Activated T-cell treated with anti-CD3 and anti-CD28 coated beads for 48 hours (primary cell): ENCODE measurements around the gene C14orf119.

Experiments used
- DNase-seq: peaks from one replicate; pipeline ENCODE4 v3.0.0-alpha.2; 2020; ENCODE audit warnings: low read depth

Gene C14orf119, protein sequence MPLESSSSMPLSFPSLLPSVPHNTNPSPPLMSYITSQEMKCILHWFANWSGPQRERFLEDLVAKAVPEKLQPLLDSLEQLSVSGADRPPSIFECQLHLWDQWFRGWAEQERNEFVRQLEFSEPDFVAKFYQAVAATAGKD

DNA sequence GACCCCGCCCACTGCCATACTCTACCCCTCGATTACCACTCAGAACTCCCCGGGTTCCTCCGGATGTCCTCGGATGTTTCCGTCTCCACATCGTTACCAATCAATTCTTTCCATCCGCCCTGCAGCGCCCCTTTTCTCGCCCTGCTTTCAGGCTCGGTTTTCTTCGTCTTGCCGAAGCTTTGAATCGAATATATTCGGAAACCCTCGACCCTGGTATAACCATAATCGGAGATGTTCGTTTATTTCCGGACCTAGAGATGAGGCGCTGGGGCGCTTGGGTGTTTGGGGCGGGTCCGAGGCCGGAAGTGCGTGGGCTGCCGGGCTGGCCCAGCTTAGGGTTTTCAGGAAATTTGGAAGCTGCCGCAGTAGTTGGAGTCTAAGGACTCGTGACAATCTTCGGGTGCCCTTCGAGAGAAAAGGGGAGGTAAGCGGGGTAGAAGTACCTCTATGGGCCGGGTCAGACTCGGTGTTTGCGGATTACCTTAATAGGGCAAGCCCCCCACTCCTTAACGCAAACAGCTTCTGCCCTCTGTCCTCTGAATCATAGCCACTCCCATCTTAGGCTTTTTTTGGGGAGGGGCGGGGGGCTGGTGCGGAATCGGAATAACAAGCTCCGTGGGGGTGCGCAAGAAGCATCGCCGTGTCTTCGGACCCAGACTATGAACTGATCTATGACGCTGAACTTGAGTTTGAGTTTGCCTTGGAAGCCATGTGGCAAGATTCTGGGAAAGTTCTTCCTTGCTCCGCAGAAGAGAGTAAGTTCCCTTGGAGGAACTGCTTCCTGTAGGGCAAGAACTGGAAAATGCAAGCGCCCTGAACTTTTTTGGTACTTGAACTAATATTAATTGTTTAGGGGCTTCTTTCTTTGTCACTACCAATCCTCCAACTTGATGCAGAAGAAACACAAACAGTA is at the start of gene C14orf119:
C14orf119 (plus strand) TSS at position 310 of the 913 bp plus-strand sequence. CDS start 2,154 bp downstream, outside the sequence.
- DNase-seq: peak; percentile 97

DNA sequence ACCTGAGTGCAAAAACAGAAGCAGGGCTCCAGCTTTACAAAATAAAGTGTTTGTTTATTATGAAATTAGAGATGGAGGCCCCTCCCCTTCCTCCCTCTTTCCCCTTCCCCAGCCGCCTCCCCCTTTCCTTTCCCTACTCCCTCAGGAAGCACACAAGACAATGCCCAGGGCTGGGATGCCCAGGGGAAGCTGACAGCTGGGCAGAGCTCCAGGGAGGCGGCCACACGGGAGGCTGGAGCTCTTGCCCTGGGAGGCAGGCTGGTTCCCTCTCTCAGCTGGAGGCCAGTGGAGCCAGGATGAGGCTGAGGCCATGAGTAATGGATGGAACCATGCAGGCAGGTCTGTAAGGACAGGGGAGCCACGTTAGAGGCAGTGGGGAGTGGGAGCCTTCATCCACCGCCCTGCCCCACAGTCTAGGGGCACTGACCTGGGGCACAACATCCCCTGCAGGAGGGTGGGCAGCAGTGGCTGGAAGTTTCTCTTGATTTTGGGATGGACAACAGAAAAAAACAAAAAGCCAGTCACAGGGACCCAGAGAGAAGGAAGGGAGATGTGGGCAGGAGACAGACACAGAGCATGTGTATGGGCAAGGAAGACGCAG is 48.2 kb upstream of the C14orf119 start:
- DNase-seq: no peak

DNA sequence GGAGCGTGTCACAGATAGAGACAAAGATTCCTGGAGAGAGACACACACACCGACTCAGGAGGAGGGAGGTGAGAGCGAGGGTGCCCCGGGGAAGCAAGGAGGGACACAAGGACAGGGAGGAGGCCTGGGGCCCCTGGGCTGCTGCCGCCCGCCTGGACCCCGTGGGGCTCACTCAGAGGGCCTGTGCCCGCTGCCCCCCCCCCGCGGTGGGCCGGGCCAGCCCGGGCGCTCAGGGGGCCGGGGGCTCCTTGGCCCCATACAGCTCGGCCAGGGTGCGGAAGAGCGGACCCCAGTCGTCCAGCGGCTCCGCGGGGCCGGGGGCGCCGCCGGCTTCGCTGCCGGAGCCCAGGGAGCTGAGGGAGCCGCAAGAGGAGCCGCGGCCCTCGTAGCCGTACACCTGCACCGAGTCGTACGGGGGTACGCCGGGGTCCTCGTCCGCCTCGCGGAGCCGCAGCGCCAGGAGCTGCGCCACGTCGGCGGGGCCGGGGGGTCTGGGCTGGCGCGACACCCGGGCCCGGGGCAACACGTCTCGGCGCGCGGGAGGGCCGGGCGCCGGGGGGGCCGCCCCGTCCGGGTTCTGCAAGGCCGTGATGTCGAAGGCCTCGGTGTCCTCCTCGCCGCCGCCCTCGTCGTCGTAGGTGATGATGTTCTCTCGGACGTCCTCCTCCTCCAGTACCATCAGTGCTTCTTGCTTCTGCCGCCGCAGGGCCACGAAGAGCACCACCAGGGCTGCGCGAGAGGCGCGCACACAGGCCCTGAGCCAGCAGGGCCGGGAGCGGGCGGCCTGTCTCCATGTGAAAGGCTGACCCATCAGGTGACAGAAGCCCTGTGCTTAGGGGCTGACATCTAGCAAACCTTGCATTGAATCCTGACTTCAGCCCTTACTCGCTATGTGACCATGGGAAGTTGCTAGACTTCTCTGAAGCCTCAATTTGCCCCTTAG is 47.3 kb upstream of the C14orf119 start:
- no peak for DNase-seq

DNA sequence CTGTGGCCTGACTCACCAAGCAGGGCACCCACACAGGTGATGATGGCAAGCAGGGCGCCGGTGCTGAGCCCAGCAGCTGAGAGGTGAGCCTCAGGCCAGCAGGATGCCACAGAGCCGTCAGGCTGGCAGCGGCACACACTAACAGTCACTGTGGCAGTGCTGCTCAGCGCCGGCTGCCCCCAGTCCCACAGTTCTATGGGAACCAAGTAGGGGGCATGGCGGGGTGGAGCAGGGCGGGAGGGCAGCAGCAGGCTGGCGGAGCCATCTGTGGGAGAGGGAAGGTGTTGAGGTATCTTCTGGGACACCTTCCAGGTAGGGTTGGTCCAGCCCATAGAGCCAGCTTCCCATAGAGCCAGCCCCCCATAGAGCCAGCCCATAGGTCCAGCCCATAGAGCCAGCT is 46.3 kb upstream of the C14orf119 start:
- no peak for DNase-seq

DNA sequence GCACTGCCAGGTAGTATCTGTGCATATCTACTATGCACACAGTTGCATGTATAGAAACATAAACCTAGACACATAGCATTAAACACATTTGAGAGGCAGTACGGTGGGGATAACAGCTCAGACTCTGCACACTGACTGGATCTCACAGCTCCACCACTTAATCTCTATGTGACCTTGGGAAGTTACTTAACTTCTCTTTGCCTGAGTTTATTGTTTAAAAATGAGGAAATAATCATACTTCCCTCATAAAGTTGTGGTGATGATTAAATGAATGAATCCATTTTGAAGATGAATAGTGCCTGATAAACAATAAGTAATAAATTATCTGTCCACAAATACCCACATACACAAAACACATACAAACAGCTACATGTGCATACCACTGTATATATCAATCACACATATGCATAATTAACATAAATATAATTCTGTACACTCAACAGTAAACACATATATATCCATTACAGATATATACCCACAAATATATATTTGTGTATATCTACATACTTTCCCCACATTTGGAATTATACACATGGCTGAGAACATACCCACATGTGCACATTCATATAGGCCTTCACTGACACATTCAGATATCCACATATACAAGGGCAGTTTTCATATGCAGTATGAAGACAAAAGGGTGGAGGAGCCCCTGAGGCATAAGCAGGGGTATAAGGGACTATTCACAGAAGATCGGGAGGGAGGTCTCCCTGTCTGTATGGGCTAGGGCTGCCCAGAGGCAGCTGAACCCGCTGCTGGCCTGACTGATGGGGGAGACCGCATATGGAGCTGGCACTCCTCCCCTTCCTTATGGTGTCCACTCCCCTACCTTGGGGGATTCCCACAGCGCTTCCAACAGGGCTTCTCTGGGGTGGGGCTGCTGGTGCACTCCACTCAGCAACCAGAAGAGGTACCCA is 43.9 kb upstream of the C14orf119 start:
- no peak for DNase-seq

DNA sequence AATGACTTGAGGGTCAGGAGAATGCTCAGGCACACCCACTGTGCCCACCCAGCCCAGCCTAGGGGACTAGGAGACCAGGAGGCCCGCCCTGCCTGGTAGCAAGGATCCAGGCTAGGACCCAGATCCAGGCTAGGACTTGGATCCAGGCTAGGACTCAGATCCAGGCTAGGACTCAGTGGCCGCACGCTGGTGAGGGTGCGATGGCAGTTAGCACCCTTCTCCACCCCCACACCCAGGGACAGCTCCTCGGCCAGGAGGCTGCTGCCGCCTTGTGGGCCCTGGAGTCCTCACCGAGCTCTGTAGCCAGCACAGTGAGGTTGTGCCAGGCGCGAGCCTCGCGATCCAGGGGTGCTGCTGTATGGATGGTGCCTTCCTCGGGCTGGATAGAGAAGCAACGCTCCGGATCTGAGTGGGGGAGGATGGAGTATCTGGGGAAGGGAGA is 43.1 kb upstream of the C14orf119 start:
- no peak for DNase-seq

DNA sequence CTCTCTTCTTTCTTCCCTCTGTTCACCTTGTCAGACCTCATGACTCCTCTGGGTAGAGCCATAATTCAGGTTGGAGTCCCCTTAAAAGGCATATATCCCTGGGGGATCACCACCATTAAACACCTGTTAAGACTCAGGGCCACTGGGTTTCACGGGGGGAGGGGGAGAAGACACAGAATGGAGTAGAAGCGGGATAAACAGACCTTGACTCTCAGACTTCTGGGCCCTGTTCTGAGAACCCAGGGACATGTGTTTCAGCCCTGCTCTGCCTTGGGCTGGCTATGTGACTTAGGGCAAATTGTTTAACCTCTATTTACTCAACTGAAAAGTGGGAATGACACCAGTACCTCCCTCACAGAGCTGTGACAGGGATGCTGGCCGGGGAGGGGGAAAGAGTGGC is 42.6 kb upstream of the C14orf119 start:
- DNase-seq: no peak

DNA sequence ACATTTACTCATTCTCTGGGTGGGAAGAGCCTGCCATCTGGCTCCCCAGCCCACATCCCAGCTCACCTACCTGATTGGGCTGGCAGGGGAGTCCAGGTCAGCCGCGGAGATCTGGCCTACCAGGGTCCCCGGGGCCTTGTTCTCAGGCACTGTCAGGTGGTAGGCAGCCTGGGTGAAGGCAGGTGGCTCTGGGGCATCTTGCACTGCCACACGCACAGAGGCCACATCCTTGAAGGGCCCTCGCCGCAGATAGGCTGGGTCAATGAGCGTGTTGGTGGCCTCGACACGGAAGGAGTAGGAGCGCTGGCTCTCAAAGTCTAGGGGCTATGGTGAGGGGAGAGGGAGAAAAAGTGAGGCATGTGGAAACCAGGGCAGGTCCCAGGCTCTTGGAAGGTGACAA is 41.9 kb upstream of the C14orf119 start:
- no peak for DNase-seq

DNA sequence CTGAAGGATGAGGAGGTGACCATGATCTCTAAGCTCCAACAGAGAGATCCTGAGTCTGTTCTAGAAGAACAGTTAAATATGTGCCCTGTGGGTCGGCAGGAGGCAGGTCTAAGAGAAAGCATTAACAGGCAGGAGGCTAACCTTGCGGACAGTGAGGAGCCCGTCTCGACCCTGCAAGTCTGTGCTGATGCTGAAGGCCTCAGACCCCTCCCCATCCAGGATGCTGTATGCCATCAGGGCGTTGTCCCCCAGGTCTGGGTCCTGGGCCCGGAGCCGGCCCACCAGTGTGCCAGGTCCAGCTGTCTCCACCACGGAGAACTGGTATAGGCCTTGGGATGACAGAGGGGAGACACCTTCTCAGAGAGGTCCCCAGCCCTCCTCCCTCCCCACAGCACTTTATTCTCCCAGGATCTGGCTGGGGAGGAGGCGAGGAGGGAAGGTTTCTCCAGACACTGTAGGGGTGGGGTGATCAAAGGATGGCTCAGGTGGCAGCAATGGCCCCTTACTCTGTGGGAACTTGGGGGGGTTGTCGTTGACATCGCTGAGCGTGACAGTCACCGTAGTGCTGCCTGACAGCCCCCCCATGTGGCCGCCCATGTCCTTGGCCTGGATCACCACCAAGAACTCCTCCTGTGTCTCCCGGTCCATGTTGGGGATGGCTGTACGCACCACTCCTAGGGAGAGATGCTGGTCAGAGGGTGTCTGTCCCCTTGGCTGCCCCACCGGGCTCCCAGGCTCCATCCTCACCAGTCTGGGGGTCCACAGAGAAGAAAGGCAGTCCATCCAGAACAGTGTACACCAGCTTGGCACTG is 41.1 kb upstream of the C14orf119 start:
- DNase-seq: no peak

DNA sequence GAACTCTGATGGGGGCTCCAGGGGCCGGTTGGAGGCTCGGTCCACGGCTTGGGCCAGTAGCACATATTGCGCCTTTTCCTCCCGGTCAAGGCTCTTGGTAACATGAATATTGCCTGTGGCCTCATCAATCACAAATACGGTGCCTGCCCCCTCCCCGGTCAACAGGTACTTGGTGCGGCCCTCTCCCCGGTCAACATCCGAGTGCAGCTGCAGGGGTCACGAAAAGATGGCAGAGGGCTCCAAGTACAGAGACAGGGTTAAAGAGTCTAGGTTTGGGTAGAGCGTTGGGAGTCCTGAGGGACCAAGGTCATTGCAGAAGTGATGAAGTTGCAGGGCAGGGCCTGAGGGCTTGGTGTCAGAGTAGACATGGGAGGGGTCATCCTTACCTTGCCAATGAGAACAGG is 40.2 kb upstream of the C14orf119 start:
- no peak for DNase-seq

DNA sequence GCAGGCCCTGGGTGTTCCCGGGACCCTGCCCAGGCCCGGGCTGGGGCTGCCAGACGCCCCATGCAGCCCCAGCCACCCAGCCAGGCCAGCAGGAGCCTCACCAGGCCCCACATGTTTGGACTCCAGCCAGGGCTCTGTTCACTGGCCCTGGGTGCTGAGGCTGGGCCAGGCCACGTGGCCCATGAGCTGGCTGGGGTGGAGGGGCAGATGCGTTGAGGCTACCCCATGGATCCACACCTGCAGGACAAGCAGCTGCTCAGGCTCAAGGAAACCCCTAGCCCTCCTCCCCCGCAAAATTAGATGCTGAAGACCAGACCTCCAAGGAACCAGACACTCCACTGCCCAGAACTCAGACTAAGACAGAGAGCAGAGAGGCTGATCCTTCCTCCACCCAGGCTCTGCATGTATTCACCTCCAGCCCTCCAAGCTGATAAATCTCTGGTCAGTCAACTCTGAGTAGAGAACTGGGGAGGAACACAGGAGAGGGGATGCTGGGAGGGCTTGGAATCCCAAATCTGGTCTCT is 39.6 kb upstream of the C14orf119 start:
- no peak for DNase-seq

DNA sequence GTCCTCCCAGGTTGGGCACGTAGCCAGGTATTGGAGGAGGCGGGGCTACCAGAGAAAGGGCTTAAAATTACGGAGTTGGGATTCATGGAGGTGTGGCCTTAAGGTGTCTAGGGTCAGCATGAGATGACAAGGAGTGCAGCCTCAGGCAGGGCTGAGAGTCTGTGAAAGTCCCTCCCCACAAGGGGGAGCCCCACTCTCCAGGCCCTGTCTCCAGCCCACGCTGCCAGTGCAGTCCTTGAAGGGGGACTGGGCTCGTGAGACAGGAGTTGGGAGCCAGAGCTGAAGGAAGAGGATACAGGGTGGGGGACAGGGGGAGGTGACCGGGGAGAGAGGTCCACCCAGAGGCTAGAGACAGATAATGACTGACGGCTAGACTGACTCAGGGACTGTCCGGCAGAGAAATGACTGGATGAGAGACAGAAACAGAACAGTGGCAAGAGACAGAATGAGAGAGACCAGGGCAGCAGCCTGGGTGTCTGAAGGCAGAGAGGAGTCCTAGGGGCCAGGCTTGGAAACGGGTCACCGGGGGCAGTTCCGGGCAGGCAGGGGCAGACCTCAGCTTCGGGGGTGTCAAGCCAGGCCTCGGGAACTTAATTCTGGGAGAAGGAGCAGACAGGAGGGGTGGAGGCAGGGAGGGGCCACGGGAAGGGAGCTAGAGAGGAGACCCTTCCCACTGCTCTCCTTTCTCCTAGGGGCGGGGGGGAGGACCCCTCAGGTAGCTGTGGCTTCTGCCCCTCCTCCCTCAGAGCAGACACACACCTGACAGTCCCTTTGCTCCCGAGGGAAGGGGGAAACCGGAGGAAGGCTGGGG is 39.0 kb upstream of the C14orf119 start:
- DNase-seq: peak; percentile 58

DNA sequence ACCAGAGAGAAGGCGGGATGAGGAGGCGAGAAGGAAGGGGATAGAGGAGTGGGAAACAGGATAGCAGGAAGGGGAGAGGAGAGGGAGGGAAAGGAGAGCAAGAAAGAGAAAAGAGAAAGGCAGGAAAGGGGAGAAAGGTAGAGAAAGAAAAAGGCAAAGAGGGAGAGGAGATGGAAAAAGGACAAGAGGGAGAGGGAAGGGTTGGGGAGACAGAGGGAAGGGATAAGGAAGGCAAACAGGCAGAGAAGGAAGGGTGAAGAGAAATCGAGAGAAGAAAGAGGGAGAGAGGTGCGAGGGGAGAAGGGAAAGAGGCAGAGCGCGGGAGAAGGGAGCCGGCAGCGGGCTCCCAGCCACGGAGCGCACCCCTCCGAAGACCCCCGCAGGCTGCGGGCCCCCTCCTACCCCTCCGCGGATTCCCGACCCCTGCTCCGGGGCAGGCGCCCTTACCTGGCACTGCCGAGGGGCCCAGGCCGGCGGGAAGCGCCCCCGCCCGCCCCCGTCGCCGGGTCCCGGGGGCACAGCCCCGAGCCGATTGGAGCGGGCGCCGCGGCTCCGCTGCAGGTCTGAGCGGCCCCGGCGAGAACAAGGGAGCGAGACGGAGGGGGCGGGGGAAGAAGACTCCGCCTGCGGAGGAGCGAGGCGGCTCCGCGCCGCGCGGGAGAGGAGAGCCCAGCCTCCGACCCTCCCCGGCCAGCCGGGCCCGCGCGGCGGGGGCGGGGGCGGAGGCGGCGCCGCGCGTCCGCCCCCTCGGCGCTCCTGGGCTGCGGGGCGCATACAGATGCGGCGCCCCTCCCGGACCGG is 38.1 kb upstream of the C14orf119 start, which contains the start of gene CDH24:
CDH24 (minus strand) TSS at position 565 of the 801 bp plus-strand sequence. CDS start 1,787 bp downstream, outside the sequence.
- peak; percentile 66 for DNase-seq

DNA sequence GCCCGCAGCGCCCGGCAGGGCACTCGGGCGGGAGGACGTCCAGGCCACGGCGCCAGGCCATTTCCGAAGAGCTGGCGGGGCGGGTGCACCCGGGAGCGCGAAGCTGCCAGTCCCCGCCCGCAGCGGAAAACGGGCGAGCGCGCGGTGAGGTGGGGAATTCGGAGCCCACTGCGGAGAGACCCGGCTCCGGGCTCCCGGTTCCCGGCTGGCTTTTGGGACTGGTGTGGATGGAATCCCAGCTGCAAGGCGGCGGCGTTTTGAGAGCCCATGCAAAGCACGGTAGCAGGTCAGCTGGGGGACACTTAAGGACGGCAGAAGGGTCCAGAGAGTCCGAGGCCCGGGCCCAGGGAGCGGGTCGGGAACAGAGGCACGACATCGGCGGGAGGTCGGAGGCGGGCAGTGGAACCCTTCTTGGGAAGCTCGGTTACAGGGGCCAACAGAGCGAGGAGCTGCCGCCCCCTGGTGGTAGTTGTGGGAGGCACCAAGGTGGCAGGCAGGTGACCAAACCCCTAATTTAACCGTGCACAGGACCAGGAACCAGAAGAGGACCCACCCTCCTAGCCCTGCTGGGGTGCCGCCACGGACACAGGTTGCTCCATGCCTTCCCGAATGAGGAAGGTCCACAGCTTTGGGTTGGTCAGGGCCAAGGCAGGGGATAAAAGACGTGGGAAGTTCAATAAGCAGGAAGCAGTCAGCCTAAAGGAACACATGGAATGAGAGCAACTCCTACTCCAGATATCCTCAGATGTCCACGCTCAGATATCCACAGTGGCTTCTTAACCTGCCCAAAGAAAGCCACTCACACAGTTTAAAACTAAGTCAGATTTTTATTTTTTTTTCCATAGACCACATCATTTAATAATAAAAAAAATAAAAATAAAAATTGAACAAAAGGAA is 37.3 kb upstream of the C14orf119 start:
- DNase-seq: peak; percentile 85

DNA sequence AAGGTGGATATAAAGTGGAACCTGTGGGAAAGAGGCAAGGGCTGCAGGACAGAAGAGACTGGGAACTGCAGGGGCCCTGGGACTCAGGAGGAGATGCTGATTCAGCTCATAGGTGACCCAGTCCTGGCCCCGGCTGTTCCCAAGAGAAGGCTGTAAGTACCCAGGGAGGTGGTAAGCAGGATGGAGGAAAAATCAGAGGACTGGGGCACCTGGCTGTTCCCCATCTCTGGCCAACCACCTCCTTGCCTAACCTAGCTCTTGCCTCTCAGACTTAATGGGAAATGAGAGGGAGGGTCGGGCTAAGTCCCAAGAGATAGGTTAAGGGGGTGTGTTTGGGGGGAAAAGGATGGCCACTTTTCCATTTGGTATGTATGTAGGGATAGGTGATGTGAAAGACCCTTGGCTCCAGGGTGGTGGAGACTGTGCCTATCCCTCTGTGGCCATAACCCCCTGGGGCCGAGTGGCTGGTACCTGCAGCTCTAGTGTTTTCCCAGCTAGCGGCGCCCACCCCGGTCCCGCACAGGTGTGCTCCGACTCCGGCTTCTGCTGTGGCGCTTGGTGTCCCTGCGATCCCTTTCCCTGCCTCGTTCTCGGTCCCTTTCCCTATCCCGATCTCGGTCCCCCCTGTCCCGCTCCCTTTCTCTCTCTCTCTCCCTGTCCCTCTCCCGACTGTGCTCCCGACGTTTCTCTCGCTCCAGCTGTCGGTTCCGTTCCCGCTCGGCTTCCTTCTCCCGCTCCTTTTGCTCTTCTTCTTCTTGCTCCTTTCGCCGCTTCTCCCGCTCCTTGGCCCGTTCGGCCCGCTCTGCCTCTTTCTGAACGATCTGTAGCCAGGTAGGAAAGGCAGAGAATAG is 36.4 kb upstream of the C14orf119 start:
- no peak for DNase-seq
